Testis (tissue), 2 donors: ENCODE measurements around the gene CFAP54.

Source experiments
- POLR2A ChIP-seq: fragments of 450-650 bp; IDR thresholded peaks from one replicate; pipeline ENCODE4 v1.6.1; 2017; ENCODE audit warnings: antibody characterized with exemption, mild to moderate bottlenecking, moderate library complexity
- TF ChIP-seq, protein P1 (sequence below), 3 experiments: fragments of 450-650 bp in 2 of 3; fragments of 200-600 bp in 1 of 3; sonication (generic) in 1 of 3; IDR thresholded peaks; one replicate each; pipeline ENCODE4 v1.5.1; 2016 to 2019; ENCODE audit warnings: antibody characterized with exemption in 3 of 3, mild to moderate bottlenecking in 2 of 3, moderate library complexity in 1 of 3

DNA sequence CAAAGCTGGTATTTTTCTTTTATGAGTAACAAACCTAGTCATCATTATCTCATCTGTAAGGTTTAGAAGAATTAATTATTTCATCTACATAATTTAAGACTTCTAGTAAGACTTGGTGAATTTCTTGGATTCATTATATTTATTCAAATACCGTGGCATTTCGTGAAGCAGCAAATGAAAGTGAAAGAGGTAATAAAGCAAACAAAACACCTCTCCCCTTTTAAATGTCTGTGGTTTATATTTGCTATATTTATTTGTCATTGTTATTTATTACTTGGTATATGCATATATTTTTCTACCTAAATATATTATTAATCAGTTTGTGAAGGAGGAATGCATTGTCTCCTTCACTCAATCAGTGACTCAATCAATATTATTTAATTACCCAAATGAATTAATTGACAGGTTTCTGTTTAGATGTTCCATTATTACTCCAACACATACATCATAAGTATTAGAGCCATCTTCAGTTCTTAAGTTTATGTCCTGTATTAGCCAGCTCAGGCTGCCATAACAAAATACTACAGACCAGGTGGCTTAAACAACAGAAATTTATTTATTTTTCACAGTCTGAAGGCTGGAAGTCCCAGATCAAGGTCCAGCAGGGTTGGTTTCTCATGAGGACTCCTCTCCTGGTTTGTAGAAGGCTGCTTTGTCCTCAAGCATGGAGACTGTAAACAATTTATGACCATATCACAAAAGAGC, 6.6 kb downstream of the CFAP54 start:
- TF ChIP-seq, protein P1, sequence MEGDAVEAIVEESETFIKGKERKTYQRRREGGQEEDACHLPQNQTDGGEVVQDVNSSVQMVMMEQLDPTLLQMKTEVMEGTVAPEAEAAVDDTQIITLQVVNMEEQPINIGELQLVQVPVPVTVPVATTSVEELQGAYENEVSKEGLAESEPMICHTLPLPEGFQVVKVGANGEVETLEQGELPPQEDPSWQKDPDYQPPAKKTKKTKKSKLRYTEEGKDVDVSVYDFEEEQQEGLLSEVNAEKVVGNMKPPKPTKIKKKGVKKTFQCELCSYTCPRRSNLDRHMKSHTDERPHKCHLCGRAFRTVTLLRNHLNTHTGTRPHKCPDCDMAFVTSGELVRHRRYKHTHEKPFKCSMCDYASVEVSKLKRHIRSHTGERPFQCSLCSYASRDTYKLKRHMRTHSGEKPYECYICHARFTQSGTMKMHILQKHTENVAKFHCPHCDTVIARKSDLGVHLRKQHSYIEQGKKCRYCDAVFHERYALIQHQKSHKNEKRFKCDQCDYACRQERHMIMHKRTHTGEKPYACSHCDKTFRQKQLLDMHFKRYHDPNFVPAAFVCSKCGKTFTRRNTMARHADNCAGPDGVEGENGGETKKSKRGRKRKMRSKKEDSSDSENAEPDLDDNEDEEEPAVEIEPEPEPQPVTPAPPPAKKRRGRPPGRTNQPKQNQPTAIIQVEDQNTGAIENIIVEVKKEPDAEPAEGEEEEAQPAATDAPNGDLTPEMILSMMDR (IDR thresholded peaks at IDR 0.05) = no peak
- no peak for TF ChIP-seq POLR2A
